Thoracic aorta (tissue), 2 donors: ENCODE data around the gene CBARP. TPM values are rescaled to one million over a fixed set of nuclear protein-coding genes. Genes with fewer than 3 reads are reported as not detected.

Source experiments
- ATAC-seq: fragments of 150-250 bp; one replicate; pipeline ENCODE4 v1.8.0; 2017; ENCODE audit warnings: low read depth; ENCODE audit not compliant: insufficient number of reproducible peaks, low FRiP score
- DNase-seq: peaks from one replicate; pipeline ENCODE4 v3.0.0-alpha.2; 2020; ENCODE audit warnings: low spot score
- H3K27ac ChIP-seq, 2 donors: fragments of 200-600 bp; sonication (generic); 1 replicate in 1 of 2; 2 replicates in 1 of 2; pipeline ENCODE4 v1.5.1; 2016; ENCODE audit warnings: mild to moderate bottlenecking in 2 of 2, moderate library complexity in 2 of 2
- H3K27me3 ChIP-seq: fragments of 200-600 bp; sonication (generic); replicated peaks from 2 replicates; pipeline ENCODE4 v1.6.0; 2016; ENCODE audit warnings: mild to moderate bottlenecking; ENCODE audit not compliant: insufficient read depth
- H3K36me3 ChIP-seq: fragments of 200-600 bp; sonication (generic); one replicate; pipeline ENCODE4 v1.5.1; 2016
- H3K4me1 ChIP-seq, 2 donors: fragments of 200-600 bp; sonication (generic); 1 replicate in 1 of 2; 2 replicates in 1 of 2; pipeline versions ENCODE4 v1.5.1 to v1.6.0; 2016; ENCODE audit warnings: low read depth in 2 of 2, mild to moderate bottlenecking in 1 of 2; ENCODE audit not compliant: control insufficient read depth in 1 of 2
- H3K4me3 ChIP-seq: fragments of 200-600 bp; sonication (generic); 2 replicates; pipeline ENCODE4 v1.5.1; 2016; ENCODE audit warnings: mild to moderate bottlenecking
- H3K9me3 ChIP-seq: fragments of 200-600 bp; sonication (generic); 2 replicates; pipeline ENCODE4 v1.5.1; 2016
- CTCF ChIP-seq: fragments of 200-600 bp; sonication (generic); IDR thresholded peaks from one replicate; pipeline ENCODE4 v1.5.1; 2019; ENCODE audit warnings: antibody characterized with exemption
- total RNA-seq, 2 donors: library from RNA; depleted of rRNA; stranded (reverse); fragments of >200 nt; gene quantifications; one replicate each; pipeline versions ENCODE4 v1.1.0 to v1.2.3, GENCODE V29; 2016

The CBARP gene
- total RNA-seq, 2 donors from 2014 or later: 0.27 to 1.9 TPM

GRCh38 chr19:1277061-1277460, 39.3 kb upstream of the CBARP start:
- Histone ChIP-seq H3K27ac (no peak overlapping the region), H3K27me3 (no peaks in the 10 kb centered on the region), H3K4me3 (no peak overlapping the region), H3K4me1 (peaks cover 23 to 43% of the 10 kb centered on the region in 2 donors), H3K9me3 (no peaks in the 10 kb centered on the region), H3K36me3 (peaks cover 34% of the 10 kb centered on the region)
- no peak for ATAC-seq
- DNase-seq: no peak
- TF ChIP-seq CTCF: no peak

DNA sequence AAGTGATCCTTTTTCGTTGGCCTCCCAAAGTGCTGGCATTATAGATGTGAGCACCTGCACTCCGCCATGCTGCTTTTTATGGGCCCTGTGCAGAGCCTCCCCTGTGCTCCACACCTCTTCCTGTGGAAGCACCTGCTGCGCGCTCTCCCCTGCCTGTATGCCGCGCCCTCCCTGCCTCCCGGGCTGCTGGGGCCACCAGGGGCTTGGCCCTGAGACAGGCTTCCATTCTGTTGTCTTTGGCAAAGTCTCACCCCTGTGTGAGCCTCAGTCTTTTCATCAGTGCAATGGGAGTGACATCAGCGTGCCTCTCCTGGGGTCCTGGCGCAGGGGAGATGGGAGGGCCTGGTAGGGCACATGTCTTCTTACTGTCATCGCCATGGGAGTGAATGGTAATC, 38.8 kb upstream of the CBARP start:
- Histone ChIP-seq H3K4me3 (peak overlapping the region; percentile 82), H3K36me3 (peaks cover 39% of the 10 kb centered on the region), H3K27ac (peak overlapping the region; percentile 93 to 98), H3K9me3 (no peaks in the 10 kb centered on the region), H3K27me3 (no peaks in the 10 kb centered on the region), H3K4me1 (peaks cover 28 to 47% of the 10 kb centered on the region in 2 donors)
- TF ChIP-seq CTCF: no peak
- ATAC-seq (no peak), DNase-seq (no peak)

DNA sequence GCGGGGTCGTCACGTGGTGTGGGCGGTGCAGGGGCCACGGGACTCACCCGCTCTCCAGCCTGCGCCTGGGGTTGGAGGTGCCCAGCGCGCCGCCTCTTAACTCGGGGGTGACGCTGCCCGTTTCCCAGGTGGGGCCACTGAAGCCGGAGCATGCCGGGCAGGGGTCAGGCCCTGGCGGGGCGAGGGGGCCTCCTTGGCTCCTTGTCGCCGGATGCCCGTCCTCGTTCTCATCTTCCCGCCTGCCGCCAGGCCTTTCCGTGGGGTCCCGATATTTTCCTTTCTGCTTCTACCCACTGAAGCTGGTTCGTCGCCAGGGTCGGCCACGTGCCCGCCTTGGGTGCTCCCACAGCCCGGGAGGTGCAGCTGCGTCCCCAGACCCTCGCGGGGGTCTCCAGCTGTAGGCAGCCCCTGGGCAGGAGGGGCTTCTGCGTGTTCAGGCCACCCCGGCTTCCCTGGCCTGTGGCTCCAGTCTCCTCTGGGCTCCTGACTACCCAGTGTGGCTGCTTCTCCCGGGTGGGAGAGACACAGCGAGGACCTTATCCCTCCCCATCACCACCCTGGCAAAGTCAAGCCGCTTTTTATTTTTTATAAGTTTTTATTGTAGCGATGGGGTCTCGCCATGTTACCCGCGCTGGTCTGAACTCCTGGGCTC, 38.3 kb upstream of the CBARP start:
- no peak for TF ChIP-seq CTCF
- Histone ChIP-seq H3K27me3 (no peaks in the 10 kb centered on the region), H3K4me1 (peaks cover 31 to 53% of the 10 kb centered on the region in 2 donors), H3K4me3 (peak overlapping the region; percentile 82), H3K27ac (peak overlapping the region; percentile 93 to 98), H3K9me3 (no peaks in the 10 kb centered on the region), H3K36me3 (peaks cover 41% of the 10 kb centered on the region)
- DNase-seq (no peak), ATAC-seq (no peak)

DNA sequence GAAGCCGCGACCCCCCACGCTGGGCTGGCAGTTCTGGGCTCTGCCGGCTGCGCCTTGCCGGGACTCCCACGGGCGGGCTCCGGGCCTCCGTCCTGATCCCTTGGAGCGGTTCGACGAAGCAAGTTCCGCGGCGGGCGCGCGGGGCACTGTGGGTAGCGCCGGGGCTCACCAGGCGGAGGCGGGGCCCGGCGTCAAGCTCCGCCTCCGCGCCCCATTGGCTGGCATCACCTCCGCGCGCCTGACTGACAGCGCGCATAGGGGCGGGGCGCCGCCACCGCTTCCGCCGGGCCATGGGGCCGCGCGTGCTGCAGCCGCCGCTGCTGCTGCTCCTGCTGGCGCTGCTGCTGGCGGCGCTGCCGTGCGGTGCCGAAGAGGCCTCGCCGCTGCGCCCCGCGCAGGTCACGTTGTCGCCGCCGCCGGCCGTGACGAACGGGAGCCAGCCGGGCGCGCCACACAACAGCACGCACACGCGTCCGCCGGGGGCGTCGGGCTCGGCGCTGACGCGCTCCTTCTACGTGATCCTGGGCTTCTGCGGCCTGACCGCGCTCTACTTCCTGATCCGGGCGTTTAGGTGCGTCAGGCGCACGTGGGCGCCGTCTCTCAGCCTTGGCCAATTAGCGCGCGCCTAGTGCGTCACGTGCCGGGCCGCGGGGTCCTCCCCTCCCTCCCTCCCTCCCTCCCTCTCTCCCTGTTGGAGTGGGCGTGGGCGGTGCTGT, 37.6 kb upstream of the CBARP start, which contains the start of gene FAM174C:
TSS of gene FAM174C (plus strand) at position 271 of the 716 bp plus-strand sequence. CDS start at position 291, 20 bp downstream.
- H3K4me1 ChIP-seq: peaks cover 38 to 59% of the 10 kb centered on the region in 2 donors
- H3K4me3 ChIP-seq: peak within 1 kb of the TSS; percentile 82
- no peak for DNase-seq
- peak; percentile 62 for ATAC-seq
- H3K9me3 ChIP-seq: no peaks in the 10 kb centered on the region
- TF ChIP-seq CTCF: no peak
- H3K27me3 ChIP-seq: no peaks in the 10 kb centered on the region
- peaks cover 46% of the 10 kb centered on the region for H3K36me3 ChIP-seq
- peak within 1 kb of the TSS; percentile 93 to 98 for H3K27ac ChIP-seq

GRCh38 chr19:1274852-1275259, 37.1 kb upstream of the CBARP start:
- ATAC-seq (no peak), DNase-seq (no peak)
- no peaks in the 10 kb centered on the region for H3K9me3 ChIP-seq
- peak overlapping the region; percentile 82 for H3K4me3 ChIP-seq
- H3K27me3 ChIP-seq: no peaks in the 10 kb centered on the region
- H3K4me1 ChIP-seq: peaks cover 41 to 65% of the 10 kb centered on the region in 2 donors
- H3K36me3 ChIP-seq: peaks cover 46% of the 10 kb centered on the region
- H3K27ac ChIP-seq: peak overlapping the region; percentile 93 to 98
- no peak for TF ChIP-seq CTCF
